RPMI7951 (cell line): Measurements from ENCODE around the gene CACNA2D1. TPM values are rescaled to one million over a fixed set of nuclear protein-coding genes. Genes with fewer than 3 reads are reported as not detected.

Source experiments
- DNase-seq: peaks from one replicate; pipeline ENCODE4 v3.0.0-alpha.2; 2012; ENCODE audit warnings: low read depth
- total RNA-seq: library from RNA; depleted of rRNA; stranded (reverse); fragments of >200 nt; shearing (Covaris generic); gene quantifications from 2 replicates; pipeline ENCODE4 v1.2.3, GENCODE V29; 2014

The CACNA2D1 gene
- total RNA-seq, 1 experiment from 2014 or later = 9.3 TPM

- DNase-seq = no peak
Observed at GRCh38 chr7:82114237-82114636, 329.3 kb downstream of the CACNA2D1 start.

- DNase-seq = no peak
Observed at GRCh38 chr7:82110146-82110840, 333.3 kb downstream of the CACNA2D1 start.

- peak; percentile 53 for DNase-seq
Observed at GRCh38 chr7:82109288-82109687, 334.3 kb downstream of the CACNA2D1 start.

- DNase-seq = no peak
Observed at GRCh38 chr7:82106201-82106600, 337.4 kb downstream of the CACNA2D1 start.

- DNase-seq = peak; percentile 80
Observed at GRCh38 chr7:82105463-82105862, 338.1 kb downstream of the CACNA2D1 start.

- no peak for DNase-seq
Observed at GRCh38 chr7:82098414-82098813, 345.2 kb downstream of the CACNA2D1 start.

- no peak for DNase-seq
Observed at GRCh38 chr7:82091126-82091684, 352.4 kb downstream of the CACNA2D1 start.

GRCh38 chr7:82087099-82087498, 356.5 kb downstream of the CACNA2D1 start:
- no peak for DNase-seq

GRCh38 chr7:82085116-82085515, 358.5 kb downstream of the CACNA2D1 start:
- no peak for DNase-seq

GRCh38 chr7:82081644-82082224, 361.8 kb downstream of the CACNA2D1 start:
- no peak for DNase-seq

GRCh38 chr7:82080254-82080927, 363.2 kb downstream of the CACNA2D1 start:
- no peak for DNase-seq

- no peak for DNase-seq
Observed at GRCh38 chr7:82079527-82079926, 364.1 kb downstream of the CACNA2D1 start.

GRCh38 chr7:82078807-82079206, 364.8 kb downstream of the CACNA2D1 start:
- no peak for DNase-seq

GRCh38 chr7:82071468-82071867, 372.1 kb downstream of the CACNA2D1 start:
- no peak for DNase-seq

- DNase-seq = no peak
Observed at GRCh38 chr7:82067628-82068264, 375.8 kb downstream of the CACNA2D1 start.

GRCh38 chr7:82057476-82057875, 386.1 kb downstream of the CACNA2D1 start:
- DNase-seq = peak; percentile 6

- no peak for DNase-seq
Observed at GRCh38 chr7:82056282-82056681, 387.3 kb downstream of the CACNA2D1 start.

GRCh38 chr7:82054544-82054943, 389.0 kb downstream of the CACNA2D1 start:
- DNase-seq = no peak

- DNase-seq = no peak
Observed at GRCh38 chr7:82053453-82054032, 390.0 kb downstream of the CACNA2D1 start.

- no peak for DNase-seq
Observed at GRCh38 chr7:82051601-82052000, 392.0 kb downstream of the CACNA2D1 start.

GRCh38 chr7:82050792-82051191, 392.8 kb downstream of the CACNA2D1 start:
- peak; percentile 38 for DNase-seq
